ENCODE measurements around the gene KCMF1. TPM values are rescaled to one million over a fixed set of nuclear protein-coding genes. Genes with fewer than 3 reads are reported as not detected.

Gene KCMF1
- polyA plus RNA-seq, 1 donor from 2014 or later, result 43.3 TPM

- Histone ChIP-seq H3K9me3 (ENCODE audit: low read length) (no peaks in the 10 kb centered on the region), H3K9me2 (ENCODE audit: insufficient read depth, low read length) (no peaks in the 10 kb centered on the region), H3K36me3 (ENCODE audit: insufficient read depth, low read length) (no peaks in the 10 kb centered on the region), H3K27me3 (ENCODE audit: insufficient read depth, low read depth, low read length) (no peaks in the 10 kb centered on the region), H3F3A (ENCODE audit: insufficient read depth, low read length, poor library complexity, severe bottlenecking) (no peaks in the 10 kb centered on the region), H2AFZ (ENCODE audit: low read depth, low read length) (no peak overlapping the region), H3K9ac (ENCODE audit: low read length) (no peak overlapping the region), H3K4me3 (ENCODE audit: low read length) (no peak overlapping the region), H4K20me1 (ENCODE audit: insufficient read depth) (no peaks in the 10 kb centered on the region), H3K79me2 (replicated peaks; ENCODE audit: insufficient read depth, low read length) (peaks cover 15% of the 10 kb centered on the region), H3K4me2 (ENCODE audit: low read length) (no peak overlapping the region), H3K27ac (ENCODE audit: low read length) (no peak overlapping the region)
- TF ChIP-seq EP300 (conservative IDR thresholded peaks at IDR 0.05; ENCODE audit: poor library complexity, severe bottlenecking) (no peak), EZH2 (IDR thresholded peaks at IDR 0.05; ENCODE audit: borderline replicate concordance, insufficient read depth, low read length, poor library complexity, severe bottlenecking) (no peak), SMC3 (conservative IDR thresholded peaks at IDR 0.05; ENCODE audit: poor library complexity) (no peak), RAD21 (conservative IDR thresholded peaks at IDR 0.05) (no peak), CTCF (IDR thresholded peaks at IDR 0.05; ENCODE audit: poor library complexity, severe bottlenecking) (no peak), TAF1 (IDR thresholded peaks at IDR 0.05; ENCODE audit: low read depth) (no peak), MXI1 (conservative IDR thresholded peaks at IDR 0.05; ENCODE audit: poor library complexity, severe bottlenecking) (no peak), POLR2AphosphoS5 (IDR thresholded peaks at IDR 0.05) (no peak), REST (IDR thresholded peaks at IDR 0.05; ENCODE audit: borderline replicate concordance) (no peak)
These were observed 41.9 kb downstream of the KCMF1 start for GRCh38 chr2:85012855-85013254.

DNA sequence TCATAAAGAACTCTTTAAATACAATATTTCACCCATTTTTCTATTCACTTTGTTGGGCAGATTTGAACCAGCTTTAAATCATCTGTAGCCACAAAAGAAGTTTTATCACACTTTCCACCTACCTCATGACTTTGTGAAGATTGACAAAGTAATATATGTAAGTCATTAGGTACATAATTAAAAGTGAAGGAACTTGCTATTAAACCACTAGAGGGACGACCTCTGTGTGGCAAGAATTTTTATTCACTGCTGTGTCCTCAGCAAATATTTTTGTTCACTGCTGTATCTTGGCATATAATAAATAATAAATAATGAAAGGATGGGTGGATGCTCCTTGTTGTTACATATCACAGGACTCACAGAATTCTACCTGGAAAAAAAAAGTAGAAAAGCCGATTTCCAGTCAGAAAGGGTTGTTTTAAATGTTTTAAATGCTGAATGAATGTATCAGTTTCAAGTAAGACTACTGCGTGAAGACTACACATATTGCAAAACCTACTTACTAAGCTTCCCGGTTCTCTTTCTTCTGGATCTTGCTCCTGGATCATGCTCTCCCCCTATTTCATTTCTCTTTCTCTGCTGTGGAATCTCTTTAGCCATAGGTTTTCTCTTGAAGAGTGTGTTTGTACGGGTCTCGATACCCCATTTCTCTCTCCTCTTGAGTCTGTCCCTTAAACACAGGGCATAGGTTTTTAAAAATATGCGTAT, 44.8 kb downstream of the KCMF1 start:
- H3K9me3 ChIP-seq (ENCODE audit: low read length), result no peaks in the 10 kb centered on the region
- no peaks in the 10 kb centered on the region for H3K27me3 ChIP-seq (ENCODE audit: insufficient read depth, low read depth, low read length)
- no peak overlapping the region for H3K9ac ChIP-seq (ENCODE audit: low read length)
- H2AFZ ChIP-seq (ENCODE audit: low read depth, low read length), result no peak overlapping the region
- no peaks in the 10 kb centered on the region for H3F3A ChIP-seq (ENCODE audit: insufficient read depth, low read length, poor library complexity, severe bottlenecking)
- no peaks in the 10 kb centered on the region for H4K20me1 ChIP-seq (ENCODE audit: insufficient read depth)
- H3K36me3 ChIP-seq (ENCODE audit: insufficient read depth, low read length), result no peaks in the 10 kb centered on the region
- H3K9me2 ChIP-seq (ENCODE audit: insufficient read depth, low read length), result no peaks in the 10 kb centered on the region
- H3K4me2 ChIP-seq (ENCODE audit: low read length), result no peak overlapping the region
- no peak overlapping the region for H3K4me3 ChIP-seq (ENCODE audit: low read length)
- TF ChIP-seq RAD21 (conservative IDR thresholded peaks at IDR 0.05) (no peak), EZH2 (IDR thresholded peaks at IDR 0.05; ENCODE audit: borderline replicate concordance, insufficient read depth, low read length, poor library complexity, severe bottlenecking) (no peak), SMC3 (conservative IDR thresholded peaks at IDR 0.05; ENCODE audit: poor library complexity) (no peak), MXI1 (conservative IDR thresholded peaks at IDR 0.05; ENCODE audit: poor library complexity, severe bottlenecking) (no peak), EP300 (conservative IDR thresholded peaks at IDR 0.05; ENCODE audit: poor library complexity, severe bottlenecking) (no peak), POLR2AphosphoS5 (IDR thresholded peaks at IDR 0.05) (no peak), TAF1 (IDR thresholded peaks at IDR 0.05; ENCODE audit: low read depth) (no peak), CTCF (IDR thresholded peaks at IDR 0.05; ENCODE audit: poor library complexity, severe bottlenecking) (no peak), REST (IDR thresholded peaks at IDR 0.05; ENCODE audit: borderline replicate concordance) (no peak)
- peaks cover 24% of the 10 kb centered on the region for H3K79me2 ChIP-seq (replicated peaks; ENCODE audit: insufficient read depth, low read length)
- no peak overlapping the region for H3K27ac ChIP-seq (ENCODE audit: low read length)

Data from neural cell (in vitro differentiated cells).